GM12801 (cell line): ENCODE data around the gene ACO1.

ENCODE experiments used
- CTCF ChIP-seq: IDR thresholded peaks from one replicate; pipeline ENCODE4 v1.5.1; 2011; ENCODE audit warnings: control low read depth; ENCODE audit not compliant: insufficient read length; ENCODE audit errors: extremely low read depth

ACO1 gene

GRCh38 chr9:32406046-32406445, 21.6 kb downstream of the ACO1 start:
- TF ChIP-seq CTCF: no peak

- no peak for TF ChIP-seq CTCF
These were observed 27.3 kb downstream of the ACO1 start for GRCh38 chr9:32411753-32412152.

GRCh38 chr9:32412440-32412839, 28.0 kb downstream of the ACO1 start:
- no peak for TF ChIP-seq CTCF

- TF ChIP-seq CTCF: no peak
These were observed 29.0 kb downstream of the ACO1 start for GRCh38 chr9:32413424-32413823.

GRCh38 chr9:32414856-32415255, 30.4 kb downstream of the ACO1 start:
- no peak for TF ChIP-seq CTCF

- TF ChIP-seq CTCF: no peak
These were observed 35.5 kb downstream of the ACO1 start for GRCh38 chr9:32419921-32420320.

- TF ChIP-seq CTCF: no peak
These were observed 37.9 kb downstream of the ACO1 start for GRCh38 chr9:32422237-32422806.
